GM23338 (cell line): ENCODE measurements around the gene RPLP2. TPM values are rescaled to one million over a fixed set of nuclear protein-coding genes. Genes with fewer than 3 reads are reported as not detected.
A peak's percentile ranks its signal among the peaks of the same experiment; 100 is the strongest.

ENCODE experiments used
- ATAC-seq: fragments of 200-7000 bp; cut with Tn5 transposase; 3 replicates; pipeline ENCODE4 v1.9.1; 2020
- DNase-seq: peaks from one replicate; pipeline ENCODE4 v3.0.0-alpha.2; 2015; ENCODE audit warnings: low spot score
- H2AFZ ChIP-seq: fragments of 200-600 bp; sonication (generic); 2 replicates; pipeline ENCODE4 v1.8.0; 2016; ENCODE audit warnings: antibody characterized with exemption, mild to moderate bottlenecking, moderate library complexity
- H3F3A ChIP-seq: fragments of 200-600 bp; sonication (generic); replicated peaks from 2 replicates; pipeline ENCODE4 v1.8.0; 2017; ENCODE audit warnings: antibody characterized with exemption, mixed run types, low read depth
- H3K27ac ChIP-seq: fragments of 200-600 bp; sonication (generic); 2 replicates; pipeline ENCODE4 v1.6.1; 2016; ENCODE audit warnings: low read depth
- H3K27me3 ChIP-seq: fragments of 200-600 bp; sonication (generic); 2 replicates; pipeline ENCODE4 v1.8.0; 2016; ENCODE audit warnings: mild to moderate bottlenecking, mixed run types, moderate library complexity; ENCODE audit not compliant: insufficient read depth
- H3K36me3 ChIP-seq: fragments of 200-600 bp; sonication (generic); 2 replicates; pipeline ENCODE4 v1.8.0; 2016; ENCODE audit warnings: mild to moderate bottlenecking; ENCODE audit not compliant: insufficient read depth
- H3K4me1 ChIP-seq: fragments of 200-600 bp; sonication (generic); 2 replicates; pipeline ENCODE4 v1.8.0; 2016; ENCODE audit warnings: mild to moderate bottlenecking, moderate library complexity; ENCODE audit not compliant: insufficient read depth
- H3K4me2 ChIP-seq: fragments of 200-600 bp; sonication (generic); 2 replicates; pipeline ENCODE4 v1.7.1; 2017; ENCODE audit warnings: mixed run types
- H3K4me3 ChIP-seq: fragments of 200-600 bp; sonication (generic); 2 replicates; pipeline ENCODE4 v1.6.1; 2016; ENCODE audit warnings: mixed run types
- H3K79me2 ChIP-seq: fragments of 200-600 bp; sonication (generic); replicated peaks from 2 replicates; pipeline ENCODE4 v1.8.0; 2017; ENCODE audit warnings: mild to moderate bottlenecking; ENCODE audit not compliant: insufficient read depth
- H3K9me2 ChIP-seq: fragments of 200-600 bp; sonication (generic); 2 replicates; pipeline ENCODE4 v1.8.0; 2017; ENCODE audit not compliant: insufficient read depth
- H4K20me1 ChIP-seq: fragments of 200-600 bp; sonication (generic); replicated peaks from 2 replicates; pipeline ENCODE4 v1.8.0; 2017; ENCODE audit warnings: mild to moderate bottlenecking; ENCODE audit not compliant: insufficient read depth
- H3K27ac Mint-ChIP-seq: 2 replicates; pipeline ENCODE4 v1.8.0; 2020; ENCODE audit warnings: inconsistent platforms, mild to moderate bottlenecking, moderate library complexity, mixed read lengths
- H3K27me3 Mint-ChIP-seq: 3 replicates; pipeline ENCODE4 v1.8.0; 2022; ENCODE audit warnings: low read depth, mild to moderate bottlenecking, moderate library complexity, mixed read lengths, inconsistent platforms; ENCODE audit not compliant: insufficient read depth, poor library complexity
- H3K36me3 Mint-ChIP-seq: 3 replicates; pipeline ENCODE4 v1.8.0; 2021; ENCODE audit warnings: low read depth, mild to moderate bottlenecking, inconsistent platforms, moderate library complexity, mixed read lengths
- H3K4me1 Mint-ChIP-seq: 3 replicates; pipeline ENCODE4 v1.8.0; 2020; ENCODE audit warnings: mild to moderate bottlenecking, inconsistent platforms, mixed read lengths
- H3K4me3 Mint-ChIP-seq: 3 replicates; pipeline ENCODE4 v1.8.0; 2021; ENCODE audit warnings: moderate library complexity, mild to moderate bottlenecking, inconsistent platforms, mixed read lengths
- H3K9me3 Mint-ChIP-seq: 3 replicates; pipeline ENCODE4 v1.8.0; 2020; ENCODE audit warnings: moderate library complexity, mild to moderate bottlenecking, inconsistent platforms, mixed read lengths
- CREB1 ChIP-seq: fragments of 250-450 bp; sonication (Bioruptor Pico); IDR thresholded peaks from 2 replicates; pipeline ENCODE4 v1.5.0; 2020; ENCODE audit warnings: low read depth, mild to moderate bottlenecking, moderate library complexity
- EZH2 ChIP-seq: fragments of 200-600 bp; sonication (generic); IDR thresholded peaks from one replicate; pipeline ENCODE4 v1.8.0; 2017; ENCODE audit warnings: antibody characterized with exemption, mild to moderate bottlenecking, low read depth; ENCODE audit not compliant: unreplicated experiment
- EZH2phosphoT487 ChIP-seq: fragments of 200-600 bp; sonication (generic); IDR thresholded peaks from one replicate; pipeline ENCODE4 v1.8.1; 2018; ENCODE audit warnings: antibody characterized with exemption; ENCODE audit not compliant: unreplicated experiment
- POLR2AphosphoS5 ChIP-seq: IDR thresholded peaks from 2 replicates; pipeline ENCODE4 v1.6.1; 2016; ENCODE audit warnings: antibody characterized with exemption, low read depth
- STAT1 ChIP-seq: IDR thresholded peaks from one replicate; pipeline ENCODE4 v1.6.1; 2016; ENCODE audit warnings: antibody characterized with exemption; ENCODE audit not compliant: unreplicated experiment
- ZNF114 ChIP-seq: fragments of 250-450 bp; sonication (Bioruptor Pico); IDR thresholded peaks from 2 replicates; pipeline ENCODE4 v1.5.0; 2020; ENCODE audit warnings: mild to moderate bottlenecking, moderate library complexity
- ZNF331 ChIP-seq: fragments of 250-450 bp; sonication (Bioruptor Pico); IDR thresholded peaks from 2 replicates; pipeline ENCODE4 v1.5.0; 2020; ENCODE audit warnings: low read depth, mild to moderate bottlenecking, moderate library complexity
- polyA plus RNA-seq: library from polyadenylated mRNA; unstranded; fragments of >200 nt; fragmentation: Nextera tagmentation; extraction: Ambion mirVana; gene quantifications from 2 replicates; pipeline ENCODE4 v1.2.1, GENCODE V29; 2016
- total RNA-seq: library from RNA; depleted of rRNA; stranded (reverse); fragments of >200 nt; shearing (Covaris generic); gene quantifications from 2 replicates; pipeline ENCODE4 v1.2.3, GENCODE V29; 2014
- TF ChIP-seq, protein P1 (sequence below): fragments of 250-450 bp; sonication (Bioruptor Pico); IDR thresholded peaks from 2 replicates; pipeline ENCODE4 v1.5.0; 2020; ENCODE audit warnings: mild to moderate bottlenecking, moderate library complexity
- TF ChIP-seq, protein P2 (sequence below): IDR thresholded peaks from one replicate; pipeline ENCODE4 v1.6.1; 2018; ENCODE audit warnings: antibody characterized with exemption; ENCODE audit not compliant: unreplicated experiment
- TF ChIP-seq, protein P3 (sequence below), 2 experiments: fragments of 200-600 bp in 1 of 2; sonication (generic) in 1 of 2; conservative IDR thresholded peaks; 2 replicates each; pipeline versions ENCODE4 v1.5.1 to v1.6.1; 2016 to 2017; ENCODE audit warnings: antibody characterized with exemption in 2 of 2, low read depth in 2 of 2, mild to moderate bottlenecking in 2 of 2, moderate library complexity in 1 of 2

Gene RPLP2
- total and polyA plus RNA-seq, 2 experiments from 2014 or later, result 518 to 1,782 TPM

DNA sequence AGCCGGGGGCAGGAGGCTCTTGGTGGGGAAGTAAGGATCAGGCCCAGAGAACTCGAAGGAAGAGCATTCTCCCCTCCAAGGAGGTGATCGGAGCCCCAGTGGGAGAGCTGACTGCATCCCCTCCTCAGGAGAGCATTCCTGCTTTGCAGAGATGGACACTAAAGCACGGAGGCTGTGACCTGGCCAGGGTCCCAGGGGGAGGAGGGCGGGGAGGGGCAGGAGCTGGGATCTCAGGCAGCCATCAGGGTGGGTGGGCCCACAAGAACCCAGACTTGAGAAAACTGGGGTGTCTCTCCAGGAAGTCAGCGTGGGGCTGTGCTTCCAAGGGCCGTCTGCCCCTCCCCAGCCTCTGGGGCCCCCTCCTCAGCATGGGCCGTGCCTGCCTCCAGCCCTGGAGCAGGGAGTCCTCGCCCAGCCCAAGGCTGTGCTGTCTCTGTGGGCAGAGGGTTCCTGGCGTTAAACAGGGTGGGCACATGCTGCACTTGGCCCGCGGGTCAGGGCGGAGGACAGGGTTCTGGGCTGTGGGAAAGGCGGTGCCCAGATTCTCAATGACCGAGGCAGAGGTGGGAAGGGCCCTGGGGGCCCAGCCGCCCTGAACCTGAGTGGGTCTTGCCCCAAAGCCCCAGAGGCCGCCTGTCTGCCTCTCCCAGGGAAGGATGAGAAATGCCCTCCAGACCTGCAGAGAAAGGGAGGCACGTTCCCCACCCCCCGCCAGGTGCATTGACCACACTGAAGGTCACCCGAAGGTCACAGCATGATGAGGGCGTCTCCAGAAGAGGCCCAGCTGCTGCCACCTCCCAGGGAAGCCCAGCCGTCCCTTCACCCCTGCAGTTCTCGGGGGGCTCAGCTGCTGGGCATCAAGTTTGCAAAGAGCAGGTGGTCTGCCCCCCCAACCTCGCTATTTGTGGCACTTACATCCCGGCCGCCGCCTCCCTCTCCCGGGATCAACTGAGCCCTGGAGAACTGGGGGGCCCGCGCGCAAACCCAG is 20.5 kb upstream of the RPLP2 start:
- Histone ChIP-seq H3K79me2 (no peaks in the 10 kb centered on the region), H4K20me1 (peaks cover 7% of the 10 kb centered on the region), H3K36me3 (no peaks in the 10 kb centered on the region), H3K4me1 (peaks cover 16% of the 10 kb centered on the region; the same call in 1 of the 2 replicates), H3K4me2 (peak overlapping the region; percentile 83), H3F3A (peaks cover 13% of the 10 kb centered on the region), H2AFZ (no peak overlapping the region), H3K9me2 (no peaks in the 10 kb centered on the region), H3K27ac (no peak overlapping the region), H3K27me3 (no peaks in the 10 kb centered on the region), H3K4me3 (peak overlapping the region; percentile 51)
- ATAC-seq (no peak; the same call in 2 of the 3 replicates), DNase-seq (peak; percentile 60)
- TF ChIP-seq STAT1 (no peak), ZNF331 (CRISPR knock-in tag) (no peak), EZH2 (no peak), CREB1 (CRISPR knock-in tag) (no peak), EZH2phosphoT487 (no peak), POLR2AphosphoS5 (no peak; the same call in 1 of the 2 replicates), ZNF114 (CRISPR knock-in tag) (no peak)
- TF ChIP-seq, protein P1, sequence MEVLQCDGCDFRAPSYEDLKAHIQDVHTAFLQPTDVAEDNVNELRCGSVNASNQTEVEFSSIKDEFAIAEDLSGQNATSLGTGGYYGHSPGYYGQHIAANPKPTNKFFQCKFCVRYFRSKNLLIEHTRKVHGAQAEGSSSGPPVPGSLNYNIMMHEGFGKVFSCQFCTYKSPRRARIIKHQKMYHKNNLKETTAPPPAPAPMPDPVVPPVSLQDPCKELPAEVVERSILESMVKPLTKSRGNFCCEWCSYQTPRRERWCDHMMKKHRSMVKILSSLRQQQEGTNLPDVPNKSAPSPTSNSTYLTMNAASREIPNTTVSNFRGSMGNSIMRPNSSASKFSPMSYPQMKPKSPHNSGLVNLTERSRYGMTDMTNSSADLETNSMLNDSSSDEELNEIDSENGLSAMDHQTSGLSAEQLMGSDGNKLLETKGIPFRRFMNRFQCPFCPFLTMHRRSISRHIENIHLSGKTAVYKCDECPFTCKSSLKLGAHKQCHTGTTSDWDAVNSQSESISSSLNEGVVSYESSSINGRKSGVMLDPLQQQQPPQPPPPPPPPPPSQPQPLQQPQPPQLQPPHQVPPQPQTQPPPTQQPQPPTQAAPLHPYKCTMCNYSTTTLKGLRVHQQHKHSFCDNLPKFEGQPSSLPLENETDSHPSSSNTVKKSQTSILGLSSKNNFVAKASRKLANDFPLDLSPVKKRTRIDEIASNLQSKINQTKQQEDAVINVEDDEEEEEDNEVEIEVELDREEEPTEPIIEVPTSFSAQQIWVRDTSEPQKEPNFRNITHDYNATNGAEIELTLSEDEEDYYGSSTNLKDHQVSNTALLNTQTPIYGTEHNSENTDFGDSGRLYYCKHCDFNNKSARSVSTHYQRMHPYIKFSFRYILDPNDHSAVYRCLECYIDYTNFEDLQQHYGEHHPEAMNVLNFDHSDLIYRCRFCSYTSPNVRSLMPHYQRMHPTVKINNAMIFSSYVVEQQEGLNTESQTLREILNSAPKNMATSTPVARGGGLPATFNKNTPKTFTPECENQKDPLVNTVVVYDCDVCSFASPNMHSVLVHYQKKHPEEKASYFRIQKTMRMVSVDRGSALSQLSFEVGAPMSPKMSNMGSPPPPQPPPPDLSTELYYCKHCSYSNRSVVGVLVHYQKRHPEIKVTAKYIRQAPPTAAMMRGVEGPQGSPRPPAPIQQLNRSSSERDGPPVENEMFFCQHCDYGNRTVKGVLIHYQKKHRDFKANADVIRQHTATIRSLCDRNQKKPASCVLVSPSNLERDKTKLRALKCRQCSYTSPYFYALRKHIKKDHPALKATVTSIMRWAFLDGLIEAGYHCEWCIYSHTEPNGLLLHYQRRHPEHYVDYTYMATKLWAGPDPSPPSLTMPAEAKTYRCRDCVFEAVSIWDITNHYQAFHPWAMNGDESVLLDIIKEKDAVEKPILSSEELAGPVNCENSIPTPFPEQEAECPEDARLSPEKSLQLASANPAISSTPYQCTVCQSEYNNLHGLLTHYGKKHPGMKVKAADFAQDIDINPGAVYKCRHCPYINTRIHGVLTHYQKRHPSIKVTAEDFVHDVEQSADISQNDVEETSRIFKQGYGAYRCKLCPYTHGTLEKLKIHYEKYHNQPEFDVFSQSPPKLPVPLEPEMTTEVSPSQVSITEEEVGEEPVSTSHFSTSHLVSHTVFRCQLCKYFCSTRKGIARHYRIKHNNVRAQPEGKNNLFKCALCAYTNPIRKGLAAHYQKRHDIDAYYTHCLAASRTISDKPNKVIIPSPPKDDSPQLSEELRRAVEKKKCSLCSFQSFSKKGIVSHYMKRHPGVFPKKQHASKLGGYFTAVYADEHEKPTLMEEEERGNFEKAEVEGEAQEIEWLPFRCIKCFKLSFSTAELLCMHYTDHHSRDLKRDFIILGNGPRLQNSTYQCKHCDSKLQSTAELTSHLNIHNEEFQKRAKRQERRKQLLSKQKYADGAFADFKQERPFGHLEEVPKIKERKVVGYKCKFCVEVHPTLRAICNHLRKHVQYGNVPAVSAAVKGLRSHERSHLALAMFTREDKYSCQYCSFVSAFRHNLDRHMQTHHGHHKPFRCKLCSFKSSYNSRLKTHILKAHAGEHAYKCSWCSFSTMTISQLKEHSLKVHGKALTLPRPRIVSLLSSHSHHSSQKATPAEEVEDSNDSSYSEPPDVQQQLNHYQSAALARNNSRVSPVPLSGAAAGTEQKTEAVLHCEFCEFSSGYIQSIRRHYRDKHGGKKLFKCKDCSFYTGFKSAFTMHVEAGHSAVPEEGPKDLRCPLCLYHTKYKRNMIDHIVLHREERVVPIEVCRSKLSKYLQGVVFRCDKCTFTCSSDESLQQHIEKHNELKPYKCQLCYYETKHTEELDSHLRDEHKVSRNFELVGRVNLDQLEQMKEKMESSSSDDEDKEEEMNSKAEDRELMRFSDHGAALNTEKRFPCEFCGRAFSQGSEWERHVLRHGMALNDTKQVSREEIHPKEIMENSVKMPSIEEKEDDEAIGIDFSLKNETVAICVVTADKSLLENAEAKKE (CRISPR knock-in tag), result no peak
- TF ChIP-seq, protein P2, sequence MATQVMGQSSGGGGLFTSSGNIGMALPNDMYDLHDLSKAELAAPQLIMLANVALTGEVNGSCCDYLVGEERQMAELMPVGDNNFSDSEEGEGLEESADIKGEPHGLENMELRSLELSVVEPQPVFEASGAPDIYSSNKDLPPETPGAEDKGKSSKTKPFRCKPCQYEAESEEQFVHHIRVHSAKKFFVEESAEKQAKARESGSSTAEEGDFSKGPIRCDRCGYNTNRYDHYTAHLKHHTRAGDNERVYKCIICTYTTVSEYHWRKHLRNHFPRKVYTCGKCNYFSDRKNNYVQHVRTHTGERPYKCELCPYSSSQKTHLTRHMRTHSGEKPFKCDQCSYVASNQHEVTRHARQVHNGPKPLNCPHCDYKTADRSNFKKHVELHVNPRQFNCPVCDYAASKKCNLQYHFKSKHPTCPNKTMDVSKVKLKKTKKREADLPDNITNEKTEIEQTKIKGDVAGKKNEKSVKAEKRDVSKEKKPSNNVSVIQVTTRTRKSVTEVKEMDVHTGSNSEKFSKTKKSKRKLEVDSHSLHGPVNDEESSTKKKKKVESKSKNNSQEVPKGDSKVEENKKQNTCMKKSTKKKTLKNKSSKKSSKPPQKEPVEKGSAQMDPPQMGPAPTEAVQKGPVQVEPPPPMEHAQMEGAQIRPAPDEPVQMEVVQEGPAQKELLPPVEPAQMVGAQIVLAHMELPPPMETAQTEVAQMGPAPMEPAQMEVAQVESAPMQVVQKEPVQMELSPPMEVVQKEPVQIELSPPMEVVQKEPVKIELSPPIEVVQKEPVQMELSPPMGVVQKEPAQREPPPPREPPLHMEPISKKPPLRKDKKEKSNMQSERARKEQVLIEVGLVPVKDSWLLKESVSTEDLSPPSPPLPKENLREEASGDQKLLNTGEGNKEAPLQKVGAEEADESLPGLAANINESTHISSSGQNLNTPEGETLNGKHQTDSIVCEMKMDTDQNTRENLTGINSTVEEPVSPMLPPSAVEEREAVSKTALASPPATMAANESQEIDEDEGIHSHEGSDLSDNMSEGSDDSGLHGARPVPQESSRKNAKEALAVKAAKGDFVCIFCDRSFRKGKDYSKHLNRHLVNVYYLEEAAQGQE, result no peak
- TF ChIP-seq, protein P3, sequence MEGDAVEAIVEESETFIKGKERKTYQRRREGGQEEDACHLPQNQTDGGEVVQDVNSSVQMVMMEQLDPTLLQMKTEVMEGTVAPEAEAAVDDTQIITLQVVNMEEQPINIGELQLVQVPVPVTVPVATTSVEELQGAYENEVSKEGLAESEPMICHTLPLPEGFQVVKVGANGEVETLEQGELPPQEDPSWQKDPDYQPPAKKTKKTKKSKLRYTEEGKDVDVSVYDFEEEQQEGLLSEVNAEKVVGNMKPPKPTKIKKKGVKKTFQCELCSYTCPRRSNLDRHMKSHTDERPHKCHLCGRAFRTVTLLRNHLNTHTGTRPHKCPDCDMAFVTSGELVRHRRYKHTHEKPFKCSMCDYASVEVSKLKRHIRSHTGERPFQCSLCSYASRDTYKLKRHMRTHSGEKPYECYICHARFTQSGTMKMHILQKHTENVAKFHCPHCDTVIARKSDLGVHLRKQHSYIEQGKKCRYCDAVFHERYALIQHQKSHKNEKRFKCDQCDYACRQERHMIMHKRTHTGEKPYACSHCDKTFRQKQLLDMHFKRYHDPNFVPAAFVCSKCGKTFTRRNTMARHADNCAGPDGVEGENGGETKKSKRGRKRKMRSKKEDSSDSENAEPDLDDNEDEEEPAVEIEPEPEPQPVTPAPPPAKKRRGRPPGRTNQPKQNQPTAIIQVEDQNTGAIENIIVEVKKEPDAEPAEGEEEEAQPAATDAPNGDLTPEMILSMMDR (conservative IDR thresholded peaks at IDR 0.05; ENCODE audit: low read depth in 2 of 2), result no peak
- Mint-ChIP-seq H3K9me3 (no peaks in the 10 kb centered on the region), H3K36me3 (peaks cover 10% of the 10 kb centered on the region; the same call in 2 of the 3 replicates), H3K4me1 (peaks cover 24% of the 10 kb centered on the region), H3K4me3 (peak overlapping the region; percentile 56), H3K27ac (no peak overlapping the region), H3K27me3 (peaks cover 15% of the 10 kb centered on the region)
